ENCODE data around the gene USO1. TPM values are rescaled to one million over a fixed set of nuclear protein-coding genes. Genes with fewer than 3 reads are reported as not detected.

USO1 gene
- total and polyA plus RNA-seq, 2 of the 13 experiments (the other 11 are each of a cell fraction or from before 2014, with no cell fraction given) = 52.2 to 87.7 TPM

- TF ChIP-seq HNF4A (CRISPR knock-in tag; IDR thresholded peaks at IDR 0.05) (peak; percentile 15; the same call in 1 of the 2 replicates), MAF1 (CRISPR knock-in tag; IDR thresholded peaks at IDR 0.05; ENCODE audit: borderline replicate concordance) (no peak), BCL6 (CRISPR knock-in tag; IDR thresholded peaks at IDR 0.05) (peak; percentile 55), SOX6 (IDR thresholded peaks at IDR 0.05) (no peak), SOX6 (CRISPR knock-in tag; IDR thresholded peaks at IDR 0.05) (0 out of 2 replicates have a peak, but pooled peaks have one; percentile 30), MAFG (CRISPR knock-in tag; IDR thresholded peaks at IDR 0.05) (peak; percentile 64; the same call in 1 of the 2 replicates), FOXA3 (CRISPR knock-in tag; IDR thresholded peaks at IDR 0.05) (peak; percentile 28; the same call in 1 of the 2 replicates), WIZ (CRISPR knock-in tag; IDR thresholded peaks at IDR 0.05) (no peak), PATZ1 (CRISPR knock-in tag; IDR thresholded peaks at IDR 0.05) (no peak), NFE2 (CRISPR knock-in tag; IDR thresholded peaks at IDR 0.05) (peak; percentile 85), ZNF883 (CRISPR knock-in tag; IDR thresholded peaks at IDR 0.05; ENCODE audit: not compliant biosample characterization) (no peak), MTF1 (CRISPR knock-in tag; IDR thresholded peaks at IDR 0.05) (no peak), JUND (CRISPR knock-in tag; IDR thresholded peaks at IDR 0.05) (no peak), ZNF572 (CRISPR knock-in tag; IDR thresholded peaks at IDR 0.05) (no peak), ZNF335 (CRISPR knock-in tag; IDR thresholded peaks at IDR 0.05) (no peak)
- TF ChIP-seq, protein P1, sequence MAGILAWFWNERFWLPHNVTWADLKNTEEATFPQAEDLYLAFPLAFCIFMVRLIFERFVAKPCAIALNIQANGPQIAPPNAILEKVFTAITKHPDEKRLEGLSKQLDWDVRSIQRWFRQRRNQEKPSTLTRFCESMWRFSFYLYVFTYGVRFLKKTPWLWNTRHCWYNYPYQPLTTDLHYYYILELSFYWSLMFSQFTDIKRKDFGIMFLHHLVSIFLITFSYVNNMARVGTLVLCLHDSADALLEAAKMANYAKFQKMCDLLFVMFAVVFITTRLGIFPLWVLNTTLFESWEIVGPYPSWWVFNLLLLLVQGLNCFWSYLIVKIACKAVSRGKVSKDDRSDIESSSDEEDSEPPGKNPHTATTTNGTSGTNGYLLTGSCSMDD (CRISPR knock-in tag; IDR thresholded peaks at IDR 0.05) = no peak
Measured at GRCh38 chr4:75841641-75842520, 117.5 kb downstream of the USO1 start (continued).
